Endothelial cell (in vitro differentiated cells): Measurements from ENCODE around the gene DSG1. TPM values are rescaled to one million over a fixed set of nuclear protein-coding genes. Genes with fewer than 3 reads are reported as not detected.
A peak's percentile ranks its signal among the peaks of the same experiment; 100 is the strongest.
"Not testable (repeated sequence)": the region's sequence is repeated elsewhere in the genome, so short reads cannot be mapped to it uniquely, and the experiment has no call there.

ENCODE experiments used
- DNase-seq: peaks from one replicate; pipeline ENCODE4 v3.0.0; 2021; ENCODE audit warnings: low spot score
- H3K27ac Mint-ChIP-seq: one replicate; pipeline ENCODE4 v1.8.0; 2021; ENCODE audit warnings: mixed read lengths, inconsistent platforms; ENCODE audit not compliant: unreplicated experiment
- H3K27me3 Mint-ChIP-seq: one replicate; pipeline ENCODE4 v1.8.0; 2021; ENCODE audit warnings: mild to moderate bottlenecking, moderate library complexity, mixed read lengths, inconsistent platforms; ENCODE audit not compliant: unreplicated experiment
- H3K36me3 Mint-ChIP-seq: one replicate; pipeline ENCODE4 v1.8.0; 2021; ENCODE audit warnings: mild to moderate bottlenecking, low read depth, mixed read lengths, inconsistent platforms; ENCODE audit not compliant: unreplicated experiment
- H3K4me1 Mint-ChIP-seq: one replicate; pipeline ENCODE4 v1.8.0; 2021; ENCODE audit warnings: mild to moderate bottlenecking, mixed read lengths, inconsistent platforms; ENCODE audit not compliant: unreplicated experiment
- H3K4me3 Mint-ChIP-seq: one replicate; pipeline ENCODE4 v1.8.0; 2021; ENCODE audit warnings: mild to moderate bottlenecking, mixed read lengths, inconsistent platforms; ENCODE audit not compliant: unreplicated experiment
- H3K9me3 Mint-ChIP-seq: one replicate; pipeline ENCODE4 v1.8.0; 2021; ENCODE audit warnings: mixed read lengths, inconsistent platforms; ENCODE audit not compliant: unreplicated experiment
- CTCF ChIP-seq: fragments of 200-600 bp; sonication (generic); IDR thresholded peaks from one replicate; pipeline ENCODE4 v1.5.0; 2021; ENCODE audit warnings: antibody characterized with exemption; ENCODE audit not compliant: unreplicated experiment
- total RNA-seq: library from RNA; stranded (reverse); fragmentation: NEBNext Ultra II Directional; extraction: Animal tissue kit (Norgen Biotek cat#: 25700); gene quantifications from one replicate; pipeline ENCODE4 v1.2.1, GENCODE V29; 2021; ENCODE audit not compliant: unreplicated experiment

Gene DSG1
- total RNA-seq, 1 donor from 2014 or later = not detected

- Mint-ChIP-seq H3K27me3 (no peaks in the 10 kb centered on the region), H3K4me3 (no peak overlapping the region), H3K36me3 (no peaks in the 10 kb centered on the region), H3K4me1 (peaks cover 14% of the 10 kb centered on the region), H3K27ac (peak overlapping the region; percentile 27), H3K9me3 (no peaks in the 10 kb centered on the region)
- TF ChIP-seq CTCF = no peak
- DNase-seq = no peak
Measured at GRCh38 chr18:31274931-31275330, 43.0 kb upstream of the DSG1 start.

GRCh38 chr18:31275722-31276463 is 42.1 kb upstream of the DSG1 start:
- H3K36me3 Mint-ChIP-seq = no peaks in the 10 kb centered on the region
- no peak for DNase-seq
- TF ChIP-seq CTCF = no peak
- H3K4me3 Mint-ChIP-seq = no peak overlapping the region
- no peaks in the 10 kb centered on the region for H3K27me3 Mint-ChIP-seq
- no peak overlapping the region for H3K27ac Mint-ChIP-seq
- peaks cover 14% of the 10 kb centered on the region for H3K4me1 Mint-ChIP-seq
- no peaks in the 10 kb centered on the region for H3K9me3 Mint-ChIP-seq

- TF ChIP-seq CTCF = no peak
- Mint-ChIP-seq H3K4me1 (peaks cover 14% of the 10 kb centered on the region), H3K9me3 (no peaks in the 10 kb centered on the region), H3K4me3 (no peak overlapping the region), H3K27ac (no peak overlapping the region), H3K27me3 (no peaks in the 10 kb centered on the region), H3K36me3 (no peaks in the 10 kb centered on the region)
- DNase-seq = no peak
Measured at GRCh38 chr18:31278609-31279071, 39.3 kb upstream of the DSG1 start.

- H3K4me1 Mint-ChIP-seq = peaks cover 5% of the 10 kb centered on the region
- H3K27ac Mint-ChIP-seq = no peak overlapping the region
- no peak overlapping the region for H3K4me3 Mint-ChIP-seq
- H3K36me3 Mint-ChIP-seq = no peaks in the 10 kb centered on the region
- no peak for TF ChIP-seq CTCF
- DNase-seq = no peak
- H3K27me3 Mint-ChIP-seq = no peaks in the 10 kb centered on the region
- H3K9me3 Mint-ChIP-seq = no peaks in the 10 kb centered on the region
Measured at GRCh38 chr18:31280502-31280901, 37.5 kb upstream of the DSG1 start.

GRCh38 chr18:31281437-31281836 is 36.5 kb upstream of the DSG1 start:
- DNase-seq = no peak
- Mint-ChIP-seq H3K4me1 (no peaks in the 10 kb centered on the region), H3K36me3 (no peaks in the 10 kb centered on the region), H3K27ac (no peak overlapping the region), H3K9me3 (no peaks in the 10 kb centered on the region), H3K4me3 (no peak overlapping the region), H3K27me3 (no peaks in the 10 kb centered on the region)
- no peak for TF ChIP-seq CTCF

- H3K4me3 Mint-ChIP-seq, H3K4me1 Mint-ChIP-seq, H3K27ac Mint-ChIP-seq, DNase-seq, H3K36me3 Mint-ChIP-seq, H3K9me3 Mint-ChIP-seq: not testable (repeated sequence)
- H3K27me3 Mint-ChIP-seq = peaks cover 11% of the 10 kb centered on the region
Measured at GRCh38 chr18:31289446-31289845, 28.5 kb upstream of the DSG1 start.
